ENCODE results near the gene ARMC3. TPM values are rescaled to one million over a fixed set of nuclear protein-coding genes. Genes with fewer than 3 reads are reported as not detected.
"Not testable (repeated sequence)": the region's sequence is repeated elsewhere in the genome, so short reads cannot be mapped to it uniquely, and the experiment has no call there.

ARMC3 gene
- total RNA-seq, 4 donors from 2014 or later = 0.42 TPM; not detected in 3

DNA sequence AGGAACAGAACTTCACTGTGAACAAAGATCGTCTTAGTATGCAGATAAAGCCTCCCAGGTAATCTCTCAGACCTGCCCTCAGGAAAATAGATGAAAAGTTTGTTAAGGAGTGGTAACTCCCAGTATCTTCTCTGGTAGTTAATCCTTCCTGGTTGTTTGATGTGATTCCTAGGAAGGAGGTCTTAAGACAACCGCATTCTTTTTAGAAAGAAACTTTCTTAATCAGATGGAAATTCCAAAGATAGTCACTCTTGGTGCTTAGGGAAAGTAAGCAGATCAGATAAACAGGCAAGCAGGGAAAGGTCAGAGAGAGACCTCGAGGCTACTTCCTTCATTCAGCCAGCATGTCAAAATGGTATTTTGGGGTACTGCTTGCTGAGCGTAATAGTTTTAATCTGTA lies 30.5 kb upstream of the ARMC3 start:
- WGBS = 67% methylated on average over 4 of the region's 4 CpGs
- intact Hi-C loops (cut with DNase I) = no loop called here
- no peak overlapping the region for H3K27ac ChIP-seq (replicated peaks in 1 of 4)
- TF ChIP-seq, protein P1, sequence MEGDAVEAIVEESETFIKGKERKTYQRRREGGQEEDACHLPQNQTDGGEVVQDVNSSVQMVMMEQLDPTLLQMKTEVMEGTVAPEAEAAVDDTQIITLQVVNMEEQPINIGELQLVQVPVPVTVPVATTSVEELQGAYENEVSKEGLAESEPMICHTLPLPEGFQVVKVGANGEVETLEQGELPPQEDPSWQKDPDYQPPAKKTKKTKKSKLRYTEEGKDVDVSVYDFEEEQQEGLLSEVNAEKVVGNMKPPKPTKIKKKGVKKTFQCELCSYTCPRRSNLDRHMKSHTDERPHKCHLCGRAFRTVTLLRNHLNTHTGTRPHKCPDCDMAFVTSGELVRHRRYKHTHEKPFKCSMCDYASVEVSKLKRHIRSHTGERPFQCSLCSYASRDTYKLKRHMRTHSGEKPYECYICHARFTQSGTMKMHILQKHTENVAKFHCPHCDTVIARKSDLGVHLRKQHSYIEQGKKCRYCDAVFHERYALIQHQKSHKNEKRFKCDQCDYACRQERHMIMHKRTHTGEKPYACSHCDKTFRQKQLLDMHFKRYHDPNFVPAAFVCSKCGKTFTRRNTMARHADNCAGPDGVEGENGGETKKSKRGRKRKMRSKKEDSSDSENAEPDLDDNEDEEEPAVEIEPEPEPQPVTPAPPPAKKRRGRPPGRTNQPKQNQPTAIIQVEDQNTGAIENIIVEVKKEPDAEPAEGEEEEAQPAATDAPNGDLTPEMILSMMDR (IDR thresholded peaks at IDR 0.05) = no peak
- TF ChIP-seq EP300 (IDR thresholded peaks at IDR 0.05) = no peak
- no peak for TF ChIP-seq POLR2AphosphoS5 (IDR thresholded peaks at IDR 0.05)
- no peak for TF ChIP-seq POLR2A (IDR thresholded peaks at IDR 0.05; ENCODE audit: low read depth)
- H3K36me3 ChIP-seq = no peaks in the 10 kb centered on the region
- H3K4me1 ChIP-seq = no peaks in the 10 kb centered on the region
- DNase-seq (ENCODE audit: extremely low spot score) = no peak
- peaks cover 0 to 9% (median 0%) of the 10 kb centered on the region in 4 donors for H3K9me3 ChIP-seq
- no peak overlapping the region for H3K4me3 ChIP-seq
- no peaks in the 10 kb centered on the region for H3K27me3 ChIP-seq

DNA sequence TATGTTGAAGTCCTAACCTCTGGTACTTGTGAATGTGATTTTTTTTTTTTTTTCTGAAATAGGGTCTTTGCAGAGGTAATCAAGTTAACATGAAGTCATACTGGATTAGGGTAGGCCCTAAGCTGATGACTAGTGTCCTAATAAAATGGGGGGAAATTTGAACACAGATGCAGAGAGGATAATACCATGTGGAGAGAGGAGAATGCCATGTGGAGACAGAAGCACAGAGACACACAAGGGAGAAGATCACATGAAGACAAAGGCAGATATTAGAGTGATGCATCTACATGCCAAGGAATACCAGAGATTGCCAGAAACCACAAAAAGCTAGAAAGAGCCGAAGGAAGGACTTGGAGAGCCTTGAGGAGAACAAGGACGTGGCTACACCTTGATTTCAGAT lies 28.5 kb upstream of the ARMC3 start:
- TF ChIP-seq POLR2A (IDR thresholded peaks at IDR 0.05; ENCODE audit: low read depth) (no peak), POLR2AphosphoS5 (IDR thresholded peaks at IDR 0.05) (no peak), EP300 (IDR thresholded peaks at IDR 0.05) (no peak)
- TF ChIP-seq, protein P1 (IDR thresholded peaks at IDR 0.05) = no peak
- Histone ChIP-seq H3K27me3 (no peaks in the 10 kb centered on the region), H3K36me3 (no peaks in the 10 kb centered on the region), H3K9me3 (no peaks in the 10 kb centered on the region), H3K27ac (replicated peaks in 1 of 4) (no peak overlapping the region), H3K4me1 (no peaks in the 10 kb centered on the region), H3K4me3 (no peak overlapping the region)
- WGBS = 85% methylated on average over 2 of the region's 2 CpGs
- intact Hi-C loops (cut with DNase I) = no loop called here
- DNase-seq (ENCODE audit: extremely low spot score) = no peak

DNA sequence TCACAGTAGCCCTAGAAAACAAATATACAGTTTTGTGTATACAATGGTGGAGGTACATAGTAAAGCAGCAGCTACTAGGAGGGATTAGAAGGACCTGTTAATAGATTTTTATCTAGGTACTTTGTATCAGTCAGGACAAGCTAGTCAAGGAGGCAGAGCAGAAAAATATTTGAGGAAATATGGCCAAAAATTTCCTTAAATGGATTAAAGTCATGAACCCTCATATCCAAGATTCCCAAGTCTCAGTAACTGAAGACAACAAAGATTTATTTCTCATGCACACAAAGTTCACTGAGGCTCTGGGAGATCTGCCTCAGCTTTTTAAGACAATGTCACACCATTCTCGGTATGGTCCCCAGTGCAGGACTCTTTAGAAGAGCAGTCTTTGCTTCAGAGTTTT lies 28.1 kb upstream of the ARMC3 start:
- TF ChIP-seq, protein P1 (IDR thresholded peaks at IDR 0.05) = no peak
- no peak for TF ChIP-seq POLR2A (IDR thresholded peaks at IDR 0.05; ENCODE audit: low read depth)
- no peak for TF ChIP-seq POLR2AphosphoS5 (IDR thresholded peaks at IDR 0.05)
- TF ChIP-seq EP300 (IDR thresholded peaks at IDR 0.05) = no peak
- Histone ChIP-seq H3K27me3 (no peaks in the 10 kb centered on the region), H3K4me1 (no peaks in the 10 kb centered on the region), H3K27ac (replicated peaks in 1 of 4) (no peak overlapping the region), H3K9me3 (no peaks in the 10 kb centered on the region), H3K36me3 (no peaks in the 10 kb centered on the region), H3K4me3 (no peak overlapping the region)
- intact Hi-C loops (cut with DNase I) = no loop called here
- no peak for DNase-seq (ENCODE audit: extremely low spot score)
- 96% methylated on average over 1 of the region's 1 CpG for WGBS

DNA sequence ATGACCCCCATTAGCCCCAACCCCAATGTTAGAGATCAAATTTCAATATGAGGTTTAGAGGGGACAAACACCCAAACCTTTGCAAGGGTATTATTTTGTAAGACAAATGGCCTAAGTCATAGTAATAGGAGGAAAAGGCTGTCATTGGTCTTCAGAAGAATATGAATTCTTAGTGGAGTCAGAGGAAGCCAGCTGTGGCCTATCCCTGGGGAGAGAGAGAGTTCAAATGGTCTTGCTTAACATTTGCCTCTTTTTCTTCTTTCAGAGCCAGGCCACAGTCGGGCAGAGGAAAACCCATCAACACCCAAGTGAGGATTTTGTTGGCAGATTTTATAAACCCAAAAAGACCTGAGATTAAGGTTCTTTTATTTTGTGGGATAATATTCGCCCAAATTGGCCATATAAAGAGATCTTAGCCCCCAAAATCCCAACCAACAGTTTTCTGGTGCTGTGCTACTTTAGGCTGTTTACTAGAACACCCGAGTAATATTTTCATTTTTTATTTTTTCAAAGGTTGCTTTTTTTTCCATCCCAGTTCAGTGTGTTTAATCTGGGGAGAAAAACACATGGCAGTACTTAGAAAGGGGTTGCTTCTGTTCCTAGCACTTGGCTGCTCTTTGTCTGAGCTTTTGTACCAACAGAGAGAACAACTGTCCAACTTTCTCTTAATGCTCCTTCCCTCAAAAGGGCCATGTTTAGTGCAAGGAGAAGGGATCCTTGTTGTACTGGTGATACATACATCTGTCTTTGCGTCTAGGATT lies 26.8 kb upstream of the ARMC3 start:
- WGBS = 67% methylated on average over 4 of the region's 4 CpGs
- Histone ChIP-seq H3K27ac (replicated peaks in 1 of 4) (no peak overlapping the region), H3K27me3 (no peaks in the 10 kb centered on the region), H3K4me1 (no peaks in the 10 kb centered on the region), H3K9me3 (no peaks in the 10 kb centered on the region), H3K36me3 (no peaks in the 10 kb centered on the region), H3K4me3 (no peak overlapping the region)
- TF ChIP-seq EP300 (IDR thresholded peaks at IDR 0.05) = no peak
- TF ChIP-seq POLR2A (IDR thresholded peaks at IDR 0.05; ENCODE audit: low read depth) = no peak
- no peak for TF ChIP-seq POLR2AphosphoS5 (IDR thresholded peaks at IDR 0.05)
- TF ChIP-seq, protein P1 (IDR thresholded peaks at IDR 0.05) = no peak
- no peak for DNase-seq (ENCODE audit: extremely low spot score)
- intact Hi-C loops (cut with DNase I) = no loop called here

DNA sequence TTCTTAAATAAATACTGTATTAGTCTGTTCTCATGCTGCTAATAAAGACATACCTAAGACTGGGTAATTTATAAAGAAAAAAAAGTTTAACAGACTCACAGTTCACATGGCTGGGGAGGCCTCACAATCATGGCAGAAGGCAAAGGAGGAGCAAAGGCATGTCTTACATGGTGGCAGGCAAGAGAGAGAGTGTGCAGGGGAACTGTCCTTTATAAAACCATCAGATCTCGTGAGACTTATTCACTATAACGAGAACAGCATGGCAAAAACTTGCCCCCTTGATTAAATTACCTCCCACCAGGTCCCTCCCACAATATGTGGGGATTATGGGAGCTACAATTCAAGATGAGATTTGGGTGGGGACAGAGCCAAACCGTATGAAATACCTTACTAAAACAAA lies 25.7 kb upstream of the ARMC3 start:
- intact Hi-C loops (cut with DNase I); DNase-seq (ENCODE audit: extremely low spot score); H3K27me3 ChIP-seq; H3K9me3 ChIP-seq; H3K4me3 ChIP-seq; H3K4me1 ChIP-seq; H3K36me3 ChIP-seq; H3K27ac ChIP-seq (replicated peaks in 1 of 4): not testable (repeated sequence)
- 87% methylated on average over 3 of the region's 3 CpGs for WGBS

All from esophagus muscularis mucosa (tissue), 4 donors.